Fibroblast of skin of right biceps (primary cell): ENCODE results near the gene PRODH2.

Experiments
- DNase-seq: peaks from one replicate; pipeline ENCODE4 v3.0.0-alpha.2; 2013

The PRODH2 gene

GRCh38 chr19:35793381-35794165 lies 19.1 kb downstream of the PRODH2 start:
- DNase-seq, result no peak

GRCh38 chr19:35792888-35793287 lies 19.8 kb downstream of the PRODH2 start:
- no peak for DNase-seq

GRCh38 chr19:35792312-35792711 lies 20.3 kb downstream of the PRODH2 start:
- no peak for DNase-seq

- DNase-seq, result no peak
Observed at GRCh38 chr19:35791814-35792279, 20.8 kb downstream of the PRODH2 start.

GRCh38 chr19:35790981-35791813 lies 21.4 kb downstream of the PRODH2 start:
- DNase-seq, result no peak

GRCh38 chr19:35789978-35790944 lies 22.4 kb downstream of the PRODH2 start:
- no peak for DNase-seq

- no peak for DNase-seq
Observed at GRCh38 chr19:35789195-35789977, 23.3 kb downstream of the PRODH2 start.

- no peak for DNase-seq
Observed at GRCh38 chr19:35788205-35788960, 24.3 kb downstream of the PRODH2 start.

GRCh38 chr19:35787227-35787799 lies 25.3 kb downstream of the PRODH2 start:
- no peak for DNase-seq

GRCh38 chr19:35786299-35787160 lies 26.1 kb downstream of the PRODH2 start:
- no peak for DNase-seq

- DNase-seq, result no peak
Observed at GRCh38 chr19:35785339-35785627, 27.4 kb downstream of the PRODH2 start.

- no peak for DNase-seq
Observed at GRCh38 chr19:35784503-35785338, 27.9 kb downstream of the PRODH2 start.

GRCh38 chr19:35783469-35784434 lies 28.9 kb downstream of the PRODH2 start:
- DNase-seq, result no peak

- no peak for DNase-seq
Observed at GRCh38 chr19:35782589-35782988, 30.1 kb downstream of the PRODH2 start.

GRCh38 chr19:35781650-35782049 lies 31.0 kb downstream of the PRODH2 start:
- DNase-seq, result no peak

GRCh38 chr19:35780717-35781116 lies 31.9 kb downstream of the PRODH2 start:
- no peak for DNase-seq

- DNase-seq, result no peak
Observed at GRCh38 chr19:35780058-35780457, 32.6 kb downstream of the PRODH2 start.

- DNase-seq, result no peak
Observed at GRCh38 chr19:35779033-35779432, 33.6 kb downstream of the PRODH2 start.
